ENCODE measurements around the gene WFDC11. TPM values are rescaled to one million over a fixed set of nuclear protein-coding genes. Genes with fewer than 3 reads are reported as not detected.

The WFDC11 gene
- total RNA-seq, 1 donor from 2014 or later: not detected

- DNase-seq (ENCODE audit: low read depth in 2 of 2): no peak
Observed at GRCh38 chr20:45626540-45626939, 43.5 kb downstream of the WFDC11 start.

GRCh38 chr20:45621593-45621992 is 48.4 kb downstream of the WFDC11 start:
- DNase-seq (ENCODE audit: low read depth in 2 of 2): no peak

- no peak for DNase-seq (ENCODE audit: low read depth in 2 of 2)
Observed at GRCh38 chr20:45617591-45617990, 52.4 kb downstream of the WFDC11 start.

DNA sequence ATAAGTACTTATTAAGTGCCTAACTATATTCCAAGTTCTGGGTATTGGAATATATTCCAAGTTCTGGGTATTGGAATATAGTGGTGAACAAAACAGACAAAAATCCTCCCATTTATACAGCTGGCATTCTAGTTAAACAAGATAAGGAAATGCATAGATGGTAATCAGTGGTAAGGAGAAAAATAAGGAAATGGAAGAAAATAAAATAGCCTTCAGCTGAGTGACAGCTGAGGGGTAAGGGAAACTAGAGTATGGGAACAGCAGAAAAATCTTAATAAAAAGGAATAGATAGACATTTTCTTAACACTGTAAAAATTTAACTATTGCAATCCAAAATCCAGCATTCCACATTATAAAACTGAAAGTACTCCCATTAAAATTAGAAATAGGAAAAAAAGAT is 57.7 kb downstream of the WFDC11 start:
- no peak for DNase-seq (ENCODE audit: low read depth in 2 of 2)

GRCh38 chr20:45611054-45611453 is 59.0 kb downstream of the WFDC11 start:
- no peak for DNase-seq (ENCODE audit: low read depth in 2 of 2)

- no peak for DNase-seq (ENCODE audit: low read depth in 2 of 2)
Observed at GRCh38 chr20:45607810-45608209, 62.2 kb downstream of the WFDC11 start.

Other genes with a start within 250 kb of the WFDC11 start
- not detected in 2 replicates for gene WFDC2, start 200.5 kb downstream of the WFDC11 start, total RNA-seq
- not detected in 2 replicates for gene SPINT3, start 154.6 kb downstream of the WFDC11 start, total RNA-seq
- gene WFDC6, start 130.8 kb downstream of the WFDC11 start, total RNA-seq: not detected in 2 replicates
- not detected in 2 replicates for gene EPPIN, start 122.8 kb downstream of the WFDC11 start, total RNA-seq
- gene WFDC8, start 91.0 kb downstream of the WFDC11 start, total RNA-seq: not detected in 2 replicates
- not detected in 2 replicates for gene WFDC10A, start 40.5 kb downstream of the WFDC11 start, total RNA-seq
- gene WFDC9, start 39.0 kb downstream of the WFDC11 start, total RNA-seq: not detected in 2 replicates
- not detected in 2 replicates for gene WFDC13, start 31.8 kb upstream of the WFDC11 start, total RNA-seq
- not detected in 2 replicates for gene WFDC10B, start 34.8 kb upstream of the WFDC11 start, total RNA-seq
- not detected in 2 replicates for gene SPINT4, start 52.1 kb upstream of the WFDC11 start, total RNA-seq
- not detected in 2 replicates for gene WFDC3, start 121.6 kb upstream of the WFDC11 start, total RNA-seq
- 13.9 and 16.2 TPM in 2 replicates for gene DNTTIP1, start 121.7 kb upstream of the WFDC11 start, total RNA-seq
- gene UBE2C, start 142.4 kb upstream of the WFDC11 start, total RNA-seq: 9.6 and 17.1 TPM in 2 replicates
- 0.13 TPM in 1 of 2 replicates, not detected in the other for gene TNNC2, start 157.1 kb upstream of the WFDC11 start, total RNA-seq
- gene SNX21, start 163.6 kb upstream of the WFDC11 start, total RNA-seq: 11.7 and 13.4 TPM in 2 replicates
- gene ACOT8, start 187.2 kb upstream of the WFDC11 start, total RNA-seq: 26.8 and 36.0 TPM in 2 replicates
- gene ZSWIM3, start 187.4 kb upstream of the WFDC11 start, total RNA-seq: 6.2 and 9.7 TPM in 2 replicates
- 2.8 and 4.7 TPM in 2 replicates for gene ZSWIM1, start 211.0 kb upstream of the WFDC11 start, total RNA-seq
- gene SPATA25, start 217.4 kb upstream of the WFDC11 start, total RNA-seq: 0.51 and 1.0 TPM in 2 replicates
- 2.3 and 4.0 TPM in 2 replicates for gene NEURL2, start 221.0 kb upstream of the WFDC11 start, total RNA-seq
- 29.4 and 73.2 TPM in 2 replicates for gene CTSA, start 221.1 kb upstream of the WFDC11 start, total RNA-seq
- 2.8 and 3.5 TPM in 2 replicates for gene PLTP, start 241.9 kb upstream of the WFDC11 start, total RNA-seq